Hematopoietic multipotent progenitor cell (in vitro differentiated cells): ENCODE measurements around the gene AP3S2. TPM values are rescaled to one million over a fixed set of nuclear protein-coding genes. Genes with fewer than 3 reads are reported as not detected.
"Not testable (repeated sequence)": the region's sequence is repeated elsewhere in the genome, so short reads cannot be mapped to it uniquely, and the experiment has no call there.

Source experiments
- DNase-seq, 3 donors: peaks; one replicate each; pipeline ENCODE4 v3.0.0-alpha.2; 2011 to 2015; ENCODE audit warnings: low read depth in 2 of 3, low spot score in 2 of 3
- total RNA-seq: library from RNA; depleted of rRNA; stranded (reverse); fragments of >200 nt; gene quantifications from one replicate; pipeline ENCODE4 v1.2.3, GENCODE V29; 2012

AP3S2 gene
- 20.2 TPM for total RNA-seq

DNA sequence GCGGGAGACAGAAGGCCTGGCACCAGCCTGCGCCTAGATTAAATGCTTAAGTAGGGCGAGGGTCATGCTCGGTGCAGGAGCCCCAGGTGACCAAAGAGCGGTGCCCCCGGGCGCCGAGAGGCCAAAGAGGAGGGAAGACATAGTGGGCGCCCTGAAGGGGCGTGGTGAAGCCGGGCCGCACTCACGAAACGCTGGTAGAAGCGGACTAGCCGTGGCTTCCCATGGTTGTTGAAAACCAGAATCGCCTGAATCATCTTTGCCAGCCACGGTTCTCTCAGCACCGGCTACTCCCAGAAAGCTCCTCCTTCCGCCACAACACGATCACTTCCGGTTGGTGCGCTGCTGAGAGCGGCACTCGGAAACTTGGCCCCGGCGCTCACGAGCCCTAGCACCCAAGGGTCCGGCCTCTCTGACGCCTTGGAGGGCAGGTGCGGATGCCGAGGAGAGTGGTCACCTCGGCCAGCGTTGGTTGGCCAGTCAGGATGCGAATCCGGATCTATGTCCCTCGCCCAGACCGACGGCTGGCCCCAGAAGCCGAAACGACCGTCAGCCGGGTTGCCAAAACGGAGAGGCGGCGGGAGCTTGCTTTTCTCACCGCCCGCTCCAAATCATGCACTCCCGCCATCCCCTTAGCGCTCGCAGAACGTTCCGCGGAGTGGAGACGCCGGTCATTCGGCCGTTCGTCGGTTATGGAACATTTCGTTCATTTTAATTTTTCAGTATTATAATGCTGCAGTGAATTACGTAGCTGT, at the start of gene AP3S2:
AP3S2 (minus strand) TSS at position 299 of the 752 bp plus-strand sequence; CDS start at position 254, 45 bp downstream.
- DNase-seq = peak; percentile 81 to 95 (median 93)

GRCh38 chr15:89939910-89940309, 46.1 kb upstream of the AP3S2 start:
- DNase-seq = no peak

GRCh38 chr15:89939377-89939776, 45.6 kb upstream of the AP3S2 start:
- not testable (repeated sequence) for DNase-seq

DNA sequence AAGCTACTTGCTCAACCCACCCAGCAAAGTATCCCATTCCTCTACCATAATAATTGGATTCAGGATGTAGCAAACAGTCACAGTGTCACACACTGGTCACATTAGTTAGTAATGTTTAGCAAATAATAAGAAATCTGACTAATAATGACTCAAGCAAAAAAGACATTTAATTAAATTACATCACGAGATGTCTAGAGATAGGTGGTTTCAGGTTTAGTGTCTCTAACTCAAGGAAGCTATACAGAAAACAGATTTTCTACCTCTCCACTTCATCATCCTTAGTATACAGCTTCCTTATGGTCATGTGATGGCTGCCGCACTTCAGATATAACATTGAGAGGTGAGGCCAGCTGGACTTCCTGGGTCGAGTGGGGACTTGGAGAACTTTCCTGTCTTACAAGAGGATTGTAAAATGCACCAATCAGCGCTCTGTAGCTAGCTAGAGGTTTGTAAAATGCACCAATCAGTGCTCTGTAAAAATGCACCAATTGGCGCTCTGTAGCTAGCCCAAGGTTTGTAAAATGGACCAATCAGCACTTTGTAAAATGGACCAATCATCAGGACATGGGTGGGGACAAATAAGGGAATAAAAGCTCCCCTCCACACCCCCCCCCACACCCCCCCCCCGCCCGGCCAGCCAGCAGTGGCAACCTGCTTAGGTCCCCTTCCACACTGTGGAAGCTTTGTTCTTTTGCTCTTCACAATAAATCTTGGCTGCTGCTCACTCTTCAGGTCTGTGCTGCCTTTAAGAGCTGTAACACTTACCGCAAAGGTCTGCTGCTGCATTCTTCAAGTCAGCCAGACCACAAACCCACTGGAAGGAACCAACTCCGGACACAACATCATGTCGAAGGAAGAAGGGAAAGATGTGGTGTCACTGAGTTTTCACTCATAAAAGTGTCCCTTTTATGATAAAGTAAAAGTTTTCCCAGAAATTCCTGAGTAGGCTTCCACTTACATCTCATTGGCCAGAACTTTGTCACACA, 43.9 kb upstream of the AP3S2 start:
- DNase-seq = peak in 2 of 3 donors; percentile 72 to 89

DNA sequence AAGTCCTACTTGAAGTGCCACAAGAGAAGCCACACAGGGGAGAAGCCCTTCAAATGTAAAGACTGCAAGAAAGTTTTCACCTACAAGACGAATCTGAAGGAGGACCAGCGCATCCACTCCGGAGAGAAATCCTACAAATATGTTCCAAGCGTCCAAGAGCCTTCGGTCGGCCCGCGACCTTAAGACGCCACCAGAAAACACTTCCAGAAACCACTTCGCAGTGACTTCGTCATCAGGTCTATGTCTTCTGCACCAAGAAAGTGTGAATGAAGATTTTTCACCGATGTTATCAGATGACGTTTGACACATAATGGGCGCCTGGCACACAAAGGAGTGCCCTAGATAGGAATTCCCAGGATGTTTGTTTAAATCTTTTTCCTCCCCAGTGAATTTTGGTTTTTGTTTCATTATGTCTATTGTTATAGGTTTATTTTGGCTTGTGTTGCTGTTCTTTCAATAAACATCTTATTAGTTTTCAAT, 43.0 kb upstream of the AP3S2 start:
- DNase-seq = no peak

- peak in 2 of 3 donors; percentile 16 to 53 for DNase-seq
These were observed 42.4 kb upstream of the AP3S2 start for GRCh38 chr15:89936051-89936785.

DNA sequence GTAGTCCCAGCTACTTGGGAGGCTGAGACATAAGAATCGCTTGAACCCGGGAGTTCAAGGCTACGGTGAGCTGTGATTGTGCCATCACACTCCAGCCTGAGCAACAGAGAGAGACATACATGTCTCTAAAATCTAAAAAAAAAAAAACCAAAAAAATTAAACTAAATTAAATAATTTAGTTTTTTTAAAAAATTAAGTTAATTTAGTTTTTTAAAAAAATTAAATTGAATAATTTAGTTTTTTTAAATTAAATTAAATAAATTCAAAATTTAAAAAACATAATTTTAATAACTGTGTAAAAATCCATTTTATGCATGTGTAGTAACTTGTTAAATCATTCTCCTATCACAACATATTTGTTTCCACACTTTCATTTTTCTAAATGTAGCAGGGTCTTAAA, 39.1 kb upstream of the AP3S2 start:
- no peak for DNase-seq

DNA sequence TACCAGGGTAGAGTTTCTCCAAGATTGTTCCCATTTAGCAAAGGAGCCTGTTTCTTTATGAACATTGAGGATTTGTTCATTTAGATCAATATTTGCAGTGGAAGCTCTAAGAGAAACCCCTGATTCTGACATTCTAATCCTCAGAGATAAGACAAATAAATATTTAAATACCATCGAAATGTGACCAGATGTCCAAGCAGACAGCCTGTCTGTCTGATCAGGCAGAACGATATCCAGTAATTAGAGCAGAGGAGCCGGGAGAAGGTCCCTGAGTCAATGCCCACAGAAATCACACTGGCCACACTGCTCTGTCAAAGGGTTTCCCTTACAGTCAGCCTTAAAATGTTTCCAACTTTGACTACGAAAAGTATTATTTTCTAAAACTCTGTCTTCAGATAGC, 34.6 kb upstream of the AP3S2 start:
- DNase-seq = no peak

DNA sequence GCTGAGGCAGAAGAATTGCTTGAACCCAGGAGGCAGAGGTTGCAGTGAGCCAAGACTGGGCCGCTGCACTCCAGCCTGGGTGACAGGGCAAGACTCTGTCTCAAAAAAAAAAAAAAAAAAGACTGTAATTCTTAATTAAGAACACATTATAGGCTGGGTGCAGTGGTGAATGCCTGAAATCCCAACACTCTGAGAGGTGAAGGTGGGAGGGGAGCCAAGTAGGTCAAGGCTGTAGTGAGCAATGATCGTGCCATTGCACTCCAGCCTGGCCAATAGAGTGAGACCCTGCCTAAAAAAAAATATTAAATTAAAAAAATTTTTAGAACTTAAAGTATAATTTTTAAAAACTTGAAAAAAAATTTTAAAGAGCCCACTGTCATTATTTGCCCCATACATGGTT, 32.4 kb upstream of the AP3S2 start:
- no peak for DNase-seq

DNA sequence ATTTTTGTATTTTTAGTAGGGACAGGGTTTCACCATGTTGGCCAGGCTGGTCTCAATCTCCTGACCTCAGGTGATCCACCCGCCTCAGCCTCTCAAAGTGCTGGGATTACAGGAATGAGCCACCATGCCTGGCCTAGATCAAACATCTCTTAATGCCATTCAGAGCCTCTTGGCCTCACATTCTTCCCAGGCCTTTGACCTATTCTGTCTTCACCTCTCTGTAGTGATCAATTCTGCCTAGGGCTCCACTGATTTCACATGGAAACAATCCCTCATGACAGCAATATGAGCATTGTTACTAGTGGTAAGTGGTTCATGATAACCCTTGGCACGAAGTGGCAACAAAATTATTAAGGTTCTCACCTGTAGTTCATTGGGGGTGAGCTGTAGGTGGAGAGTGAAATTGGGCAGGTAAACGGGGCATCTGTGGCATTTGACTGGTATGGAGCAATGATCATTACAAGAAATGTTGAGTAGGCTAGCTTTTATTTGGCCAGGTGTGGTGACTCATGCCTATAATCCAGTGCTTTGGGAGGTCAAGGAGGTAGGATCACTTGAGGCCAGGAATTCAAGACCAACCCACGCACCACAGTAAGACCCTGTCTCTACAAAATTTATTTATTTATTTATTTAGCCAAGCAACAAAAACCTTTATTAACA, 23.8 kb upstream of the AP3S2 start:
- DNase-seq = no peak

DNA sequence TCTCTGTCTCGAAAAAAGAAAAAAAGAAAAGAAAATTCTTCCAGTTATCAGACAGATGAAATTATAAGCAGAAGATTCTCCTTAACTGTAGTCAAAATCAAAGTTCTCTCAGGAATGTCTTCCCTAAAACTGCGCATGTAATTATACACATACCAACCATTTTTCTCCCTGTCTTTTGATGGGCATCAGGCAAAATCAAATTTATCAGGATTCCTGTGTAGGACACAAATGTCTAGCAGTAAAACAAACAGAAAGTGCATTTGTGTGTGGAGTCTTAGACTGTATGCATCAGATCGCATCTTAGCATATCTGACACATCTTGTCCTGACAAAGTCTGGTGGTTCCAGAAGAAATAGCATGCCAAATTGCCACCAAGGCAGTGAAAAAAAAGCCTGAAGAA, 22.9 kb upstream of the AP3S2 start:
- DNase-seq = no peak

DNA sequence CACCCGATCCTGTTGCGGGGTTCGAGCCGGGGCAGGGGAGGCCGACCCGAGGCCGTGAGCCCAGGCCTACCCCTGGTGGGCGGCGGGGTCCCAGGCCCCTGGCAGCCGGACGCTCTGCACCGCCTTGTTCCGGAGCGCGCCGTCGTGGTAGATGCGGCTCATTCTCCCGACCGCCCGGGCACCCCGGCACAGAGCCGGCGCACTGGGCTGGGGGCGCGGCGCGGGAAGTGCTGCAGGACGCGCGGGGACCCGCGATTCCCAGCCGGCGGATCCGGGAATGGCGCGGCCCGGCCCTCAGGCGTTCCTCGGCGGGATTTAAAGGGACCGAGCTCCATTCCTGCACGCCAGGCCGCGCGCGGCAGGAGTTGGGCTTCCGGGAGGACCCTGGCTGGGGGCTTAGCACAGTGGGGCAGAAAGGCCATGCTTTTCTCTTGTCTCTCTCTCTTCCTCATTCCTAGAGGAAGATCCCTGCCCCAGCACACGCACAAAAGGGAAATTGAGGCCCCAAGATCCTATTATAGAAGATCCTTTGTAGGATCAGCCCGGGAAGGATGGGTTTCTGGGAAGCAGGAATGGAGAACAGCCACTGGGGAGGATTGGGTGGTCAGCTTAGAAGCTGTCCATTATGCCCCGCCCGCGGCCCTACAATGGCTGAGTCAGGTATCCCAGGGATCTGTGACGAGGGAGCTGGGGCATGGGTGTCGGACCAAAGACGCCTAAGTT, 19.0 kb upstream of the AP3S2 start, which contains the start of gene ARPIN:
ARPIN (minus strand) TSS at position 279 of the 723 bp plus-strand sequence; CDS start at position 162, 117 bp downstream.
- DNase-seq = peak in 1 of 3 donors; percentile 23

DNA sequence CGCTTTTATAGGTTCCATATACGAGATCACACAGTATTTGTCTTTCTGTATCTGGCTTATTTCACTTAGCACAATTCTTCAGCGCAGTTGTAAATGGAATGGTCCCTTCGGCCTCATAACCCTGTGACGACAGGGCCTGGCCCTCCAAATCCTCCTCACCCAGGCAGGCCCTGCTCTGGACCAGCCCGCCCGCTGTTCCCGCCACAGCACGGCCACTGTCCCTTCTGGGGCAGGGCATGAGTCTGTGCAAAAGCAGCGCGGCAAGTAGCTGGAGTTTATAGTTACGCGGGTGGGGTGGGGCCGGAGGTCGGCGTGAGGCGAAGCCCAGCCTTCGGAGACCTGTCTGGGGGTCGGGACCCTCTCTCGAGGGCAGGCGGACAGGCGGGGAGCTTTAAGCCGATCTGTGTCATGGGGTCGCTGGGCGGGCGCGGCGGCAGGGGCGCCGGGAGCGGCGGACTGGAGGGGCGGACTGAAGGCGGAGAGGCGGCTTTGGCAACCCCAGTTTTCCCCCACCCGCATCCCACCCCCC, 18.4 kb upstream of the AP3S2 start:
- no peak for DNase-seq

GRCh38 chr15:89910891-89911626, 17.3 kb upstream of the AP3S2 start:
- peak in 1 of 3 donors; percentile 17 for DNase-seq

GRCh38 chr15:89909611-89910010, 15.8 kb upstream of the AP3S2 start:
- no peak for DNase-seq

DNA sequence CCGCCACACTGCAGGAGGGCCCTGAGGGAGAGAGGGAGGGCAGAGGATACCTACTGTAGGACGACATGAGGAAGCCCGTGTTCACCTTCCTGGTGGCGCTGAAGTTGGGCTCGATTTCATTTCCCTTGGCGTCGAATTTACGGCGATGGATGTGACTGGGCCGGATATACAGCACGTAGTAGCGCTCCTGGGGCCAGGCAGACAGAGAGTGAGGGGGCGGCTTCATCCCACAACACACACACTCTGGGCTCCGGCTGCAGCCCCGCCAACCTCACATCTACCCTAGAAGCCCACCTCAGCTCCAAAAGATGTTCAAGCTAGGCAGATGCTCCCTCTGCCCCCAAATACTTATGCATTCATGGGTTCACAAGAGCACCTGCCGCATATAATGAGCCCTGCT, 14.4 kb upstream of the AP3S2 start:
- no peak for DNase-seq

DNA sequence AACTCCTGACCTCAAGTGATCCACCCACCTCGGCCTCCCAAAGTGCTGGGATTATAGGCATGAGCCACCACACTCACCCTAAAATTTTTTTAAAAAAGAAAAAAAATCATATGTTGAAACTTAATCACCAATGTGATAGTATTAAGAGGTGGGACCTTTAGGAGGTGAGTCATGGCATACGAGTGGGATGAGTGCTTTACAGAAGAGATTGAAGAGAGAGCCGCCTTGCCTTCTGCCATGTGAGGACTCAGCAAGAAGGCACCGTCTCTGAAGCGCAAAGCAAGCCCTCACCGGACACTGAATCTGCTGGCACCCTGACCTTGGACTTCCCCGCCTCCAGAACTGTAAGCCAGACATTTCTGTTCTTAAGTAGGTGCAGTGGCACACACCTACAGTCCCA, 13.5 kb upstream of the AP3S2 start:
- no peak for DNase-seq

DNA sequence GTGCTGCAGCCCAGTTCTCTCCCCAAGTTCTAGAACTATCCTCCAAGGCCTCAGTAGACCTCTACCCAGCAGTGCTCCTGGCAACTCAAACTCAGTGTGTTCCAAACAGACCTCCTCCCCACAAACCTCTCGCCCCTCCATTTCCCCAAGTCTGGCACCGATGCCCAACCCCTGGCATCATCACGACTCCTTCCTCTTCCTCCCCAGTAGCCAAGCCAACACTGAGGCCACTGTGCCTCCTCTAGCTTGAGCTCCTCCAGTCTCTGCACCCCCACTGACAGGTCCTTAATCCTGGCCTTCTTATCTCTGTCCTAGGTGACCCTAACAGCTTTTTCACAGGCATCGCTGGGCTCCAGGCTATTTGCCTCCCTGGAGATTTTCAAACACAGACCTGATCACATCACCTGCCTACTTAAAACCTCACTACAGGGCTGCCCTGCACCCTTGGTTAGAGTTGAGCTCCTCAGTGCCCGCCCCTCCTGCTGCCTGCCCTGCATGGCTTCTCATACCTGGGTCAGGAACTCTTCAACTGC, 12.1 kb upstream of the AP3S2 start:
- DNase-seq = no peak
